CD4-positive, alpha-beta T cell treated with Interleukin-1 beta for 1 hour (primary cell): ENCODE measurements around the gene ASAP2.

Experiments
- DNase-seq, 2 donors: peaks; one replicate each; pipeline ENCODE4 v3.0.0-alpha.2; 2020 to 2022

The ASAP2 gene

GRCh38 chr2:9330612-9331270 lies 124.1 kb downstream of the ASAP2 start:
- DNase-seq: no peak

DNA sequence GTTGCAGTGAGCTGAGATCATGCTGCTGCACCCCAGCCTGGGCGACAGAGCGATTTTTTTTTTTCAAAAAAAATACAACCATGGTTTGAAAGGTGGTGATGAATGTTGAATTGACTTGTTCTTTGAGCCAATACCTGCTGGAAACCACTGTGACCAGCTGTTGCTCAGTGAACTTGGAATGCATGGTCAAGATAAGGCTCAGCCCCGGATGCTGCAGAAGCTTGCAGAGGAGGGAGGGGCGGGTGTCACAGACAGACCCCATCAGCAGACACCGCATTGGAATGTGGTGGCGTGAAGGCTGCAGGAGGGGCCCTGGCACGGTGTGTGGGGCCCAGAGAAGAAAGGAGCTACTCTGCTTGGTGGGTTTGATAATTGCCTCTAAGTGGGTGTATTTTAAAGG lies 125.1 kb downstream of the ASAP2 start:
- DNase-seq: no peak

GRCh38 chr2:9332136-9332852 lies 125.7 kb downstream of the ASAP2 start:
- DNase-seq: no peak

GRCh38 chr2:9332853-9333245 lies 126.2 kb downstream of the ASAP2 start:
- no peak for DNase-seq

DNA sequence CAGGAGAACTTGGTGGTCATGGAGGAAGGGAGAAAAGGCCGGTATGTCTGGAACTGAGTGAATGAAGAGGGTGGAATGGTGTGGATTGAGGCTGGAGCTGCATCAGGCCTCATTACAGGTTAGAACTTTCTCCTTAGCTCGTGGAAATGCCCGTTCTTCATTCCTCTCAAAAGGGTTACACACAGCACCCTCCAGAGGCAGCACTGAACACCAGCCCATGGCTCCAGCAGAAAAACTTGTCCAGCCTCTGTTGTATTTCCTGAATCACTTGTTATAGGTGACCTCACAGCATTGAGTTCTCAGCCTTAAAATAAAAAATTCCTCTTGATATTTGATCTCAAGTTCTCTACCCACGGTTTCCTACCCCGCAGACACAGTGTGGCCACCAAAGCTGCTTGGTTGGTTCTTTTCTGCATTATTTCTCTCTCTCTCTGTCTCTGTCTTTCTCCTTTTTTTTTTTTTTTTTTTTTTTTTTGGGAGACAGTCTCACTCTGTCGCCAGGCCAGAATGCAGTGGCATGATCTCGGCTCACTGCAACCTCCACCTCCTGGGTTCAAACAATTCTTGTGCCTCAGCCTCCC lies 127.1 kb downstream of the ASAP2 start:
- peak in 1 of 2 donors; percentile 18 for DNase-seq

- DNase-seq: no peak
Observed at GRCh38 chr2:9334761-9335160, 128.1 kb downstream of the ASAP2 start.

GRCh38 chr2:9335322-9335832 lies 128.8 kb downstream of the ASAP2 start:
- DNase-seq: peak in 1 of 2 donors; percentile 9

DNA sequence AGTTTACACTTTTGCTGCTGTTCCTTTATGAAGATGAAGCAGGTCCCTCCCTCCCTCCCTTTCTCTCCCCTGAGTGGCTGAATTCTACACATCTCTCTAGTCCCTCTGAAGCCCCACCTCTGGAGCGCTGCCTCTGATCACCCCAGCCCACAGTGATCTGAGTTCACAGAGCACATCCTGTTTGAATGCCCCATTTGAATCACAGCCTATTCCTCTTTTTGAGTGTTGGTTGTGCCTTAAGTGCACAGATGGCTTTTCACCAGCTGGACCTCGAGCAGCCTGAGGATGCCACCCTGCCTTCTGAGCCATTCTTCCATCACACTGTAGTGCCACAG lies 129.6 kb downstream of the ASAP2 start:
- peak; percentile 19 to 57 for DNase-seq

- no peak for DNase-seq
Observed at GRCh38 chr2:9336576-9337314, 130.1 kb downstream of the ASAP2 start.

DNA sequence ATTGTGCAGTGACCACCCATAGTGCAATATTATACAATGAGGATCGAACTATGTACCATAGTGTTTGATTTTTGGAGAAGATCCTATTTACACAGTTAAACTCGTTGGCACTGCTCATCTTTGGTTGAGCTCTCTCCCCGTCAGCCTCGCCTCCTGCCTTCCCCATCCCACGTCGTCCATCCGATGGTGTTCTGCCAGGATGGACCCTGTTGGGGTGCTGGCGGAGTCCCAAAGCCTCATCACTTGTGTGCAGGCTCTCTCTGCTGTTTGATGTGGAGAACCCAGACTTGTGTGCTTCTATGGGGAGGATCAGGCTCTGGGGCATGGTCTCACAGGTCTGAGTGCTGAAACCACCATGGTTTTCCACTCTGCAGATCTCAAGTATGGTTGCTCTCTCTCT lies 131.3 kb downstream of the ASAP2 start:
- DNase-seq: no peak

DNA sequence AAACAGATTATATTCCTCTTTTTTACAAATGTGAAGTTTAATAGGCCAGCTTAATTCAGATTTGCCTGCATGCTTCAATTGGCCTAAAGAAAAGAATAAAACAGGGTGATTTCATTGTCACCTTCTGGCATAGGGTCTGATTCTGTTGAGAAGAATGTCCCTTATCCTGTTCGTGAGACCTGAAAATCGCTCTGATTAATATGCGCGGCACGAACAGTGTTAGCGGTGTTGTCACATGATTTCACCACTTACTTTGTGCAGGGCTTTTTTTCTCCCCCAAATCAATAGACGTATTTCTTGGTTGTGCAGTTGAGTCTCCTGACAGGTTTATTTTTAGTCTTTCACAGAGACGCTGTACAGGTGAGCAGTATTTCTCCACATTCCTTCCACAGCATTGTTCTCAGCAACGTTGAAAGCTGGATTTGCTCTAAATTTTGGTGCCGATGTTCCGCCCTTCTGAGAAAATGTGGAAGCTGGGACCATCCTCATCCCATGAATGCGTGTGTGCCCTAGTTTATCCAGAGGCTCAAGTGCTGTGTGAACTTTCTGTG lies 134.8 kb downstream of the ASAP2 start:
- DNase-seq: no peak

DNA sequence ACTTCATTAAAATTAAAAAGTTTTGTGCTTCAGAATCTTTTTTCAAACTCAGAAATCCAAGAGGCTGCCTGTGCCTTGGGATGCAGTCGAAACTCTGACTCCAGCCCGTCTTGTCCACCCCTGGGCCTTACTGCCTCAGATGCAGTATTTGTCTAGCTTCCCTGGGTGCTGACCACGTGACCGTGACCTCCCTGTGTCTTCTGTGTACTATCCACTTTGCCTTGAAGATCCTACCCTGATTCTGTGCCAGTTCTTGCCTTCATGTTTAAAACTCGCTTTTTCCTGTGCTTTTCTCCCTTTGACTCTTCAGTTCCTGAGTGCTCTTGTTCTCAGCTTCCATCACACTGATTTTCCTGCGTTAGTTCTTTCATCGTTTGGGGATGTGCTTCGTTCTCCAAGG lies 136.0 kb downstream of the ASAP2 start:
- no peak for DNase-seq

GRCh38 chr2:9343524-9343923 lies 136.9 kb downstream of the ASAP2 start:
- no peak for DNase-seq

GRCh38 chr2:9344434-9344833 lies 137.8 kb downstream of the ASAP2 start:
- DNase-seq: no peak

DNA sequence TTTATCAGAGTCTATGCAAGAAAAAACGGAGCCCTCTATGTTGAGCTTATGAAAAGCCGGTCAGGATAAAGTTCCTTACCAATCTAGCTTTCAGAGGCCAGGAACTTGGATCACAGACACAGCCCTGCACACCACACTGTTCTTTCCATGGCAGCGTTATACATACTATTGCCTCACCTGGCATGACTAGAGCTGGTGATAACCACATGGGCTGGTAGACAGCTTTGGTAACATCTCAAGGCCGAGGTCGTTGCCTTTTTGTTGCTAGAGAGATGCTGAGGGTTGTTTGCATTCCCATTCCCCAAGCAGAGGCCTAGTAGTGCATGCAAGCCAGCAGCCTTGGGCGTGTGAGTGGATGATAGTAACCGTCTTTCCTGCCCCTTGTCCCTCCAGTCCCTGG lies 138.7 kb downstream of the ASAP2 start:
- no peak for DNase-seq

GRCh38 chr2:9345997-9346396 lies 139.4 kb downstream of the ASAP2 start:
- no peak for DNase-seq

DNA sequence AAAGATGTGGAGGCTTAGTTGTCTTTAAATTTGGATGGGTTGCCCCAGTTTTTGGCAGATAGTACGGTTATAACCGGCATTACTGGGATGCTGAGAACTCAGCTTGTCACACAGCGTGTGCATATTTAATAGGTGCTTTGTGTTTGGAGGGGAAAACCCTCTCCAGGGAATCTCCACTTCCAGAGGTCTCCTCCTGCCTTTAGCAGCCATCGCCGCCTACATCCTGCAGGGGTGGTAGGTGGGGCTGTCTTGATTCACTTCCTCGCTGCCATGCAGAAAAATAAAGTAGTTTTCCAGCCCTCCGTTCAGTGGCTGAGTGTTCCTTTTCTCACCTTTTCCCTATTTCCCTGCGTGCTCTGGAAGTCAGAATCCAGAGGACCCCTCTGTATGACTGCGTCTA lies 140.3 kb downstream of the ASAP2 start:
- no peak for DNase-seq

DNA sequence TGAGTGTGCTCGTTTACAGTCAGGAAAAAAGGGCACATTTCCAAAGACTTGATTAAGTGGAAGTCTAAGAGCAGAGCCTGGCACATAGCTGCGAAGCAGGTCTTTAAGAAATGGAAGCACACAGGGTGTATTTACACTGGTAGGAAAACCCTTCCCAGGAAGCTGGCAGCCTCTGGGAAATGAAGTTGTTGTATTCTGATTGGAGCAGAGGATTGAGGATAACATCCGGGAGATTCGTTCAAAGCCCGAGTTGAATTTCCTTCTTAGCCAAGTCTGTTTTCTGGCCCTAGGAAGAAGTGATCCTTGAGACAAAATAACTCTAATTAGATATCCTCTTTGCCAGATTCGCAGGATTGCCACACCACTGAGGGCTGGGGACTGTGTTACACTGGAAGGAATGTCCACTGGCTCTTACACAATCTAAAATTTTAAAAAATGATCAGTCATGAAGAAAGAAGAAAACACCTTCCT lies 140.8 kb downstream of the ASAP2 start:
- DNase-seq: no peak

DNA sequence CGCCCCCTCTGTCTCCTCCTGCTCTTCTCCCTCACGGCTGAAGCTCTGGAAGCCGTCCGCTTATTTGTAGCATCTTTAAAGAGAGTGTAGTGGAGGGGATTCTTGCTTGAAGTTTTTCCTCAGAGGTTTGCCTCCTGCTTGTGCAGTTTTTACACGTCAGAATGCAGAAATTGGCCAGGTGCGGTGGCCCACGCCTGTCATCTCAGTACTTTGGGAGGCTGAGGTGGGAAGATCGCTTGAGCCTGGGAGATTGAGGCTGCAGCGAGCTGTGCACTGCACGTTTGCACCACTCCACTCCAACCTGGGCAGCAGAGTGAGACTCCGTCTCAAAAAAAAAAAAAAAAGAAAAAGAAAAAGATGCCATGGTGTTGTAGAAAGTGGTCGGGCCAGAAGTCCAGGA lies 147.7 kb downstream of the ASAP2 start:
- DNase-seq: no peak

- DNase-seq: no peak
Observed at GRCh38 chr2:9355270-9355669, 148.7 kb downstream of the ASAP2 start.

DNA sequence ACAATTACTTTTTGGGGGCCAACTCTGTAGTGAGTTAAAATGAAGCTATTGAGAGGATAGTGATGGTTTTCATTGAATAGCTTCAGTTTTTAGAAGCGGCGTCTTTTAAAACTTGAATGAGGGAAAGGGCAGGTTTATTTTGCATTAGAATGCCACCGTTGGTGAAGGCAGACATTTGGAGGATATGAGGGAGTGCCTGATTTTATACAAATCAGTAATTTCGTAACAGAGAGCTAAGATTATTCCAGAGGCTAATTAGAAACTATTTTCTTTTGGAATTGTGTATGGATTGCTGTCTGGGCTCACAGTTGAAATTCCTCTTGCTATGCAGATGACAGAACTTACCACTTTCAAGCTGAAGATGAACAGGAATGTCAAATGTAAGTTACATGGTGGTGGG lies 149.1 kb downstream of the ASAP2 start:
- no peak for DNase-seq

- DNase-seq: no peak
Observed at GRCh38 chr2:9356261-9356660, 149.6 kb downstream of the ASAP2 start.

DNA sequence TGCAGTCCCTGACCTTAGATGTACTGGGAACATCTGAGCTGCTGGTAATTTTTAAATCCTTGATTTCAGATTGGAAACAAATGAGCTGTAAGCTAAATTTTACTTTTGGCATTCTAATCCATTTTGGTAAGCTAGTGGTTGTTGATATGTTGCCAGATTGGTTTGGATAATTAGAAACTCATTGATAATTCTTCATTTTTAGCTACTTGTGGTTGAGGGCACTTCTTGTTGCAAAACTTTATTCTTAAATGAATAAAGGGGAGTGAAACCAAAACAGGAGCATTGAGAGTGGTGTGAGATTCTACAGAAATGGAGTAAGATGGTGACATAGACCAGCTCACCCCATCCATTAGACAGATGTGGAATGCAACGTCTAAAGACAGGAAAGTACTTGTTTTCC lies 152.2 kb downstream of the ASAP2 start:
- DNase-seq: no peak
